IPS-NIHi11 (cell line): ENCODE results near the gene ITPR2.
"Not testable (repeated sequence)": the region's sequence is repeated elsewhere in the genome, so short reads cannot be mapped to it uniquely, and the experiment has no call there.

Experiments used
- DNase-seq: peaks from one replicate; pipeline ENCODE4 v3.0.0; 2012; ENCODE audit warnings: mixed read lengths, low spot score

Gene ITPR2

GRCh38 chr12:26730481-26731350, 102.3 kb downstream of the ITPR2 start:
- no peak for DNase-seq

- not testable (repeated sequence) for DNase-seq
Measured at GRCh38 chr12:26729137-26729671, 103.8 kb downstream of the ITPR2 start.

- no peak for DNase-seq
Measured at GRCh38 chr12:26728205-26729050, 104.6 kb downstream of the ITPR2 start.

GRCh38 chr12:26727482-26728204, 105.4 kb downstream of the ITPR2 start:
- DNase-seq: no peak

- DNase-seq: no peak
Measured at GRCh38 chr12:26726956-26727355, 106.0 kb downstream of the ITPR2 start.

- no peak for DNase-seq
Measured at GRCh38 chr12:26725276-26725916, 107.6 kb downstream of the ITPR2 start.

GRCh38 chr12:26724309-26724702, 108.7 kb downstream of the ITPR2 start:
- no peak for DNase-seq

- no peak for DNase-seq
Measured at GRCh38 chr12:26723379-26724308, 109.3 kb downstream of the ITPR2 start.

- no peak for DNase-seq
Measured at GRCh38 chr12:26721800-26722199, 111.2 kb downstream of the ITPR2 start.

- no peak for DNase-seq
Measured at GRCh38 chr12:26719852-26720251, 113.1 kb downstream of the ITPR2 start.

- no peak for DNase-seq
Measured at GRCh38 chr12:26717757-26718156, 115.2 kb downstream of the ITPR2 start.

GRCh38 chr12:26715232-26715631, 117.8 kb downstream of the ITPR2 start:
- no peak for DNase-seq

- no peak for DNase-seq
Measured at GRCh38 chr12:26713885-26714383, 119.1 kb downstream of the ITPR2 start.

- peak; percentile 14 for DNase-seq
Measured at GRCh38 chr12:26712892-26713291, 120.1 kb downstream of the ITPR2 start.

- DNase-seq: no peak
Measured at GRCh38 chr12:26711569-26711968, 121.4 kb downstream of the ITPR2 start.

GRCh38 chr12:26711072-26711471, 121.9 kb downstream of the ITPR2 start:
- DNase-seq: no peak

- no peak for DNase-seq
Measured at GRCh38 chr12:26705851-26706250, 127.1 kb downstream of the ITPR2 start.

GRCh38 chr12:26704684-26705460, 128.1 kb downstream of the ITPR2 start:
- no peak for DNase-seq

- DNase-seq: no peak
Measured at GRCh38 chr12:26704214-26704613, 128.8 kb downstream of the ITPR2 start.
